A549 (cell line): ENCODE results near the gene PPP6R1. TPM values are rescaled to one million over a fixed set of nuclear protein-coding genes. Genes with fewer than 3 reads are reported as not detected.

Experiments
- ATAC-seq, 2 experiments: fragments of 200-7000 bp in 1 of 2; fragments of >200 bp in 1 of 2; cut with Nextera tagmentation in 1 of 2; cut with Tn5 transposase in 1 of 2; 3 replicates each; pipeline versions ENCODE4 v1.8.0 to v1.9.1; 2018 to 2020; ENCODE audit warnings: mild to moderate bottlenecking in 1 of 2, moderate library complexity in 1 of 2
- CTCF ChIA-PET: fragments of 300-600 bp; sonication (Branson Sonifier 250); formaldehyde crosslinking; extraction: SDS; loops from one replicate; lab custom pipeline; 2021; ENCODE audit warnings: antibody characterized with exemption, inconsistent platforms; lab: Yijun Ruan, JAX
- POLR2A ChIA-PET: fragments of 350-600 bp; formaldehyde crosslinking; extraction: SDS; loops from one replicate; lab custom pipeline; 2021; ENCODE audit warnings: antibody characterized with exemption, inconsistent platforms; lab: Yijun Ruan, JAX
- DNase-seq, 2 experiments: peaks; one replicate each; pipeline versions ENCODE4 v3.0.0 to v3.0.0-alpha.2; 2011 to 2016; ENCODE audit warnings: low read depth in 1 of 2, low spot score in 1 of 2
- FAIRE-seq: peaks from 2 replicates; lab custom pipeline; 2011; peaks lifted over from hg19 to GRCh38; lab: Jason Lieb, UNC
- H3K27ac ChIP-seq, 2 experiments: fragments of >200 bp; sonication (Bioruptor Twin); formaldehyde crosslinking; 3 replicates each; pipeline ENCODE4 v1.5.1; 2016 to 2017
- H3K4me1 ChIP-seq: fragments of >200 bp; sonication (Bioruptor Twin); formaldehyde crosslinking; 3 replicates; pipeline ENCODE4 v1.6.1; 2016
- H3K4me2 ChIP-seq: fragments of >200 bp; sonication (Bioruptor Twin); formaldehyde crosslinking; 3 replicates; pipeline ENCODE4 v1.6.1; 2016
- H3K4me3 ChIP-seq: fragments of >200 bp; sonication (Bioruptor Twin); formaldehyde crosslinking; 3 replicates; pipeline ENCODE4 v1.5.1; 2016
- H3K9me3 ChIP-seq: fragments of >200 bp; sonication (Bioruptor Twin); formaldehyde crosslinking; 3 replicates; pipeline ENCODE4 v1.6.1; 2016
- BHLHE40 ChIP-seq: IDR thresholded peaks from 2 replicates; pipeline ENCODE4 v1.6.1; 2012; ENCODE audit warnings: low read depth, low read length, inconsistent platforms
- EHF ChIP-seq: fragments of 250-450 bp; sonication (Bioruptor Pico); IDR thresholded peaks from 2 replicates; pipeline ENCODE4 v1.5.0; 2020; ENCODE audit warnings: mild to moderate bottlenecking
- ELK1 ChIP-seq: fragments of 150-350 bp; IDR thresholded peaks from 2 replicates; pipeline ENCODE4 v1.6.1; 2014; ENCODE audit warnings: low read depth, mild to moderate bottlenecking, low read length
- FOSL2 ChIP-seq, 2 experiments: fragments of 450-650 bp in 1 of 2; fragments of >200 bp in 1 of 2; sonication (Bioruptor Twin) in 1 of 2; formaldehyde crosslinking; IDR thresholded peaks; 2 replicates each; pipeline versions ENCODE4 v1.5.0 to v1.6.1; 2016 to 2020; ENCODE audit warnings: mild to moderate bottlenecking in 1 of 2, moderate library complexity in 1 of 2
- GATA3 ChIP-seq: IDR thresholded peaks from 2 replicates; pipeline ENCODE4 v1.6.1; 2012; ENCODE audit warnings: borderline replicate concordance
- HDAC2 ChIP-seq: fragments of 200-600 bp; sonication (generic); IDR thresholded peaks from 2 replicates; pipeline ENCODE4 v1.6.1; 2016
- HOXB5 ChIP-seq: fragments of 250-450 bp; sonication (Bioruptor Pico); IDR thresholded peaks from 2 replicates; pipeline ENCODE4 v1.5.0; 2020; ENCODE audit warnings: mild to moderate bottlenecking, moderate library complexity
- JUN ChIP-seq, 2 experiments: fragments of >200 bp; sonication (Bioruptor Twin); formaldehyde crosslinking; IDR thresholded peaks; 2 replicates in 1 of 2; 3 replicates in 1 of 2; pipeline ENCODE4 v1.6.1; 2016 to 2017
- KDM1A ChIP-seq: fragments of 200-600 bp; sonication (generic); IDR thresholded peaks from 2 replicates; pipeline ENCODE4 v1.6.1; 2016; ENCODE audit warnings: low read depth, mild to moderate bottlenecking
- MAZ ChIP-seq: fragments of 150-350 bp; IDR thresholded peaks from 2 replicates; pipeline ENCODE4 v1.6.1; 2014; ENCODE audit warnings: antibody characterized with exemption, low read depth, low read length, borderline replicate concordance
- NPAS2 ChIP-seq: fragments of 250-450 bp; sonication (Bioruptor Pico); IDR thresholded peaks from 2 replicates; pipeline ENCODE4 v1.8.0; 2022; ENCODE audit warnings: mild to moderate bottlenecking, moderate library complexity, borderline replicate concordance
- PHF8 ChIP-seq: fragments of 200-600 bp; sonication (generic); IDR thresholded peaks from 2 replicates; pipeline ENCODE4 v1.6.1; 2016; ENCODE audit warnings: low read depth, mild to moderate bottlenecking, antibody characterized with exemption, moderate library complexity, borderline replicate concordance
- RAD21 ChIP-seq, 2 experiments: fragments of >200 bp in 1 of 2; sonication (Bioruptor Twin) in 1 of 2; formaldehyde crosslinking in 1 of 2; IDR thresholded peaks in 1 of 2; conservative IDR thresholded peaks in 1 of 2; 2 replicates in 1 of 2; 3 replicates in 1 of 2; pipeline ENCODE4 v1.6.1; 2012 to 2018; ENCODE audit warnings: inconsistent platforms in 1 of 2
- RARB ChIP-seq: fragments of 250-450 bp; sonication (Bioruptor Pico); IDR thresholded peaks from 2 replicates; pipeline ENCODE4 v1.8.0; 2021; ENCODE audit warnings: mild to moderate bottlenecking, moderate library complexity
- RCOR1 ChIP-seq: fragments of 150-350 bp; IDR thresholded peaks from 2 replicates; pipeline ENCODE4 v1.6.1; 2014; ENCODE audit warnings: antibody characterized with exemption, low read length, low read depth
- REST ChIP-seq: fragments of 200-600 bp; sonication (generic); IDR thresholded peaks from 2 replicates; pipeline ENCODE4 v1.6.1; 2016; ENCODE audit warnings: antibody characterized with exemption, mild to moderate bottlenecking, moderate library complexity
- RFX5 ChIP-seq: fragments of 450-650 bp; IDR thresholded peaks from 2 replicates; pipeline ENCODE4 v1.7.1; 2014; ENCODE audit warnings: antibody characterized with exemption, mild to moderate bottlenecking, moderate library complexity
- SMC3 ChIP-seq: fragments of >200 bp; sonication (Bioruptor Twin); formaldehyde crosslinking; IDR thresholded peaks from 3 replicates; pipeline ENCODE4 v1.6.1; 2018; ENCODE audit warnings: inconsistent platforms
- TFCP2L1 ChIP-seq: fragments of 250-450 bp; sonication (Bioruptor Pico); IDR thresholded peaks from 2 replicates; pipeline ENCODE4 v1.5.0; 2021; ENCODE audit warnings: mild to moderate bottlenecking
- WGBS: methylation state at CpG from one replicate; pipeline ENCODE4 v1.1.6; 2017; ENCODE audit errors: missing lambda C conversion rate; 5-methylcytosine and 5-hydroxymethylcytosine counted together
- polyA plus RNA-seq, 4 experiments: library from polyadenylated mRNA; depleted of rRNA in 3 of 4; stranded (reverse); fragments of >200 nt; fragmentation: RNase III in 1 of 4; extraction: RNeasy Plus Mini Kit Qiagen cat#74134 plus additional on column Dnase treatment in 1 of 4; gene quantifications; 2 replicates in 3 of 4; 3 replicates in 1 of 4; pipeline ENCODE4 v1.2.3, GENCODE V29; 2011 to 2017
- TF ChIP-seq, protein P1 (sequence below): fragments of >200 bp; sonication (Bioruptor Twin); formaldehyde crosslinking; IDR thresholded peaks from 2 replicates; pipeline ENCODE4 v1.6.1; 2016

The PPP6R1 gene
- polyA plus RNA-seq, 2 of the 4 experiments (the other 2 are of a cell fraction), result 42.9 to 78.0 TPM

DNA sequence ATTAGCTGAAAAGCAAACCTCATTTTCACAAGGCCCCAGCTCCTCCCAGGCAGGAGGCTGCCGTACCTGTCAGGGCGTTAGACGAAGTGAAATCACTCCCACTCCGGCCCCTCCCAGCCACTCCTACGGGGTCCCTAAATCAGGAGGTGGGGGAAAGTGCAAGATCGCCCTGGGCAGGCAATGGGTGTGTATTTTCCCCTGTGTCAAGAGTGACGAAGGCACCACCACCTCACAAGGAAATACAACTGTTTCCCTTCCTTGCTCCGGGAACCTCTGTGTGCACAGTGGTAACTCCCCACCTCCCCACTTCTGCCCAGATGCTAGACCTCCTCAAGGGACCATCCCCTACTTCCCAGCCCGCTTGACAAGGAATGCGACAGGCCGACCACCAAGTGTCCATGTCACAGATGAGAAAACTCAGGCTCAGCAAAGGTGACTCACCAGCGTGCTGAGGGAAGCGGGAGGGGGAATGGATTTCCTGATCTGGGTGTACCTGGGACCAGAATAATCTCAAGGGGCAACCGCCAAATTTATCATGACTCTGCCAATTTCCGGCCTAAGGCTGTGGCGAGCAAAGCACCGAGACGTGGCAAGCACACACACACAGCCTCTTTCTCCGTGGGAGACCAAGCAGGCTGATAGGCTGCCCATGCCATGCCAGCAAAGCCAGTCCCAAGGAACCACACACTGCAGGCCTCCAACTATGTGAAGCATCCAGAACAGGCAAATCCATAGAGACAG is 7.3 kb downstream of the PPP6R1 start:
- H3K27ac ChIP-seq, result no peak overlapping the region
- POLR2A ChIA-PET, result interaction anchor here (0.6 kb wide), 1 partner anchor 183 kb away, joined by 6 read pairs; no protein-coding TSS in a partner anchor
- H3K4me2 ChIP-seq, result no peak overlapping the region
- no peak overlapping the region for H3K4me3 ChIP-seq
- CTCF ChIA-PET, result interaction anchor here (0.7 to 1.6 kb wide), 7 partner anchors 9 to 313 kb away, joined by 3 to 6 read pairs (median 3); partner anchors contain the start of gene TMEM238
- no peaks in the 10 kb centered on the region for H3K9me3 ChIP-seq
- H3K4me1 ChIP-seq, result peaks cover 39% of the 10 kb centered on the region
- no peak for FAIRE-seq
- ATAC-seq, result no peak
- TF ChIP-seq JUN (IDR thresholded peaks at IDR 0.05) (no peak), FOSL2 (IDR thresholded peaks at IDR 0.05) (no peak), FOSL2 (CRISPR knock-in tag; IDR thresholded peaks at IDR 0.05) (peak; percentile 31; the same call in 1 of the 2 replicates)
- TF ChIP-seq, all 56 proteins: peak for 1
- 88% methylated on average over 19 of the region's 19 CpGs for WGBS
- DNase-seq, result no peak

- peaks cover 29% of the 10 kb centered on the region for H3K4me1 ChIP-seq
- POLR2A ChIA-PET, result interaction anchor here (0.6 kb wide), 1 partner anchor 182 kb away, joined by 6 read pairs; no protein-coding TSS in a partner anchor
- FAIRE-seq, result no peak
Measured at GRCh38 chr19:55250262-55251036, 8.4 kb downstream of the PPP6R1 start.

More at GRCh38 chr19:55250262-55251036, 8.4 kb downstream of the PPP6R1 start:
- DNase-seq, result no peak
- TF ChIP-seq JUN (IDR thresholded peaks at IDR 0.05) (no peak), GATA3 (no peak), HOXB5 (CRISPR knock-in tag) (no peak), RAD21 (conservative IDR thresholded peaks at IDR 0.05 in 1 of 2, IDR thresholded peaks at IDR 0.05 in 1 of 2) (no peak), HDAC2 (no peak), EHF (CRISPR knock-in tag) (no peak), RFX5 (no peak), RARB (CRISPR knock-in tag) (no peak), REST (no peak), PHF8 (no peak), MAZ (no peak), ELK1 (no peak), TFCP2L1 (CRISPR knock-in tag) (no peak), KDM1A (no peak), SMC3 (no peak), BHLHE40 (no peak), RCOR1 (no peak), NPAS2 (CRISPR knock-in tag) (no peak)
- TF ChIP-seq, protein P1, sequence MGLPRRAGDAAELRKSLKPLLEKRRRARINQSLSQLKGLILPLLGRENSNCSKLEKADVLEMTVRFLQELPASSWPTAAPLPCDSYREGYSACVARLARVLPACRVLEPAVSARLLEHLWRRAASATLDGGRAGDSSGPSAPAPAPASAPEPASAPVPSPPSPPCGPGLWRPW, result no peak
- TF ChIP-seq, all 56 proteins: peak for 0
- WGBS, result 89% methylated on average over 18 of the region's 18 CpGs
- Histone ChIP-seq H3K9me3 (no peaks in the 10 kb centered on the region), H3K27ac (no peak overlapping the region), H3K4me2 (no peak overlapping the region), H3K4me3 (no peak overlapping the region)
- CTCF ChIA-PET, result interaction anchor here (0.8 to 2.1 kb wide), 8 partner anchors 8 to 134 kb away, joined by 3 to 6 read pairs (median 4); partner anchors contain the start of genes TMEM238 and TMEM86B
- no peak for ATAC-seq
